ENCODE data around the gene ROPN1B.

The ROPN1B gene

GRCh38 chr3:126014252-126014651, 45.3 kb downstream of the ROPN1B start (continued):
- TF ChIP-seq BCL6B (tag by site-specific recombination; IDR thresholded peaks at IDR 0.05): no peak
- TF ChIP-seq ZNF394 (tag by site-specific recombination; IDR thresholded peaks at IDR 0.05; ENCODE audit: borderline replicate concordance): no peak
- TF ChIP-seq ZSCAN16 (tag by site-specific recombination; IDR thresholded peaks at IDR 0.05): no peak
- no peak for TF ChIP-seq ZSCAN30 (tag by site-specific recombination; IDR thresholded peaks at IDR 0.05)
- TF ChIP-seq ZIC2 (tag by site-specific recombination; IDR thresholded peaks at IDR 0.05): no peak
- no peak for TF ChIP-seq HOXC10 (CRISPR knock-in tag; IDR thresholded peaks at IDR 0.05)
- TF ChIP-seq PRDM2 (tag by site-specific recombination; IDR thresholded peaks at IDR 0.05; ENCODE audit: borderline replicate concordance): no peak

GRCh38 chr3:126015075-126015474, 46.1 kb downstream of the ROPN1B start:
- Histone ChIP-seq H3K27ac (ENCODE audit: extremely low read depth, low read depth, low read length) (no peak overlapping the region), H3K4me3 (ENCODE audit: low read depth, low read length) (no peak overlapping the region), H3K4me1 (ENCODE audit: control insufficient read depth, insufficient read depth, low read length) (no peaks in the 10 kb centered on the region), H3K36me3 (ENCODE audit: control insufficient read depth in 2 of 2, insufficient read depth in 1 of 2, low read length in 2 of 2) (peaks cover 0 to 53% of the 10 kb centered on the region in 2 experiments; a peak in 1 of 3 replicates), H3K9me3 (ENCODE audit: control insufficient read depth, insufficient read depth, low read depth, low read length) (no peaks in the 10 kb centered on the region)
- POLR2A ChIA-PET: no interaction called here
- CTCF ChIA-PET: no interaction called here
- TF ChIP-seq ZNF223 (tag by site-specific recombination; IDR thresholded peaks at IDR 0.05) (no peak), ZFP37 (tag by site-specific recombination; IDR thresholded peaks at IDR 0.05) (no peak), ZNF555 (tag by site-specific recombination; conservative IDR thresholded peaks at IDR 0.05) (no peak)

- H3K4me1 ChIP-seq (ENCODE audit: control insufficient read depth, insufficient read depth, low read length): no peaks in the 10 kb centered on the region
- TF ChIP-seq ZNF433 (tag by site-specific recombination; IDR thresholded peaks at IDR 0.05; ENCODE audit: low read depth) (no peak), ZNF658 (tag by site-specific recombination; IDR thresholded peaks at IDR 0.05) (no peak), TCF7L2 (IDR thresholded peaks at IDR 0.05; ENCODE audit: borderline replicate concordance, low read depth, low read length) (no peak), ZNF10 (tag by site-specific recombination; IDR thresholded peaks at IDR 0.05) (peak; percentile 51; the same call in 1 of the 2 replicates), ZNF596 (tag by site-specific recombination; IDR thresholded peaks at IDR 0.05) (no peak), PRDM1 (tag by site-specific recombination; IDR thresholded peaks at IDR 0.05) (no peak), ZFP41 (tag by site-specific recombination; IDR thresholded peaks at IDR 0.05; ENCODE audit: borderline replicate concordance) (no peak), ZIC2 (tag by site-specific recombination; IDR thresholded peaks at IDR 0.05) (no peak), OSR2 (tag by site-specific recombination; IDR thresholded peaks at IDR 0.05) (no peak)
- ChIA-PET POLR2A (no interaction called here), CTCF (no interaction called here)
- no peak overlapping the region for H3K4me3 ChIP-seq (ENCODE audit: low read depth, low read length)
- H3K36me3 ChIP-seq (ENCODE audit: control insufficient read depth in 2 of 2, insufficient read depth in 1 of 2, low read length in 2 of 2): peaks cover 0 to 45% of the 10 kb centered on the region in 2 experiments; a peak in 1 of 3 replicates
- H3K27ac ChIP-seq (ENCODE audit: extremely low read depth, low read depth, low read length): no peak overlapping the region
- no peaks in the 10 kb centered on the region for H3K9me3 ChIP-seq (ENCODE audit: control insufficient read depth, insufficient read depth, low read depth, low read length)
Measured at GRCh38 chr3:126016616-126017015, 47.6 kb downstream of the ROPN1B start.

All from HEK293 (cell line).